ENCODE results near the gene CD300C.

Gene CD300C

DNA sequence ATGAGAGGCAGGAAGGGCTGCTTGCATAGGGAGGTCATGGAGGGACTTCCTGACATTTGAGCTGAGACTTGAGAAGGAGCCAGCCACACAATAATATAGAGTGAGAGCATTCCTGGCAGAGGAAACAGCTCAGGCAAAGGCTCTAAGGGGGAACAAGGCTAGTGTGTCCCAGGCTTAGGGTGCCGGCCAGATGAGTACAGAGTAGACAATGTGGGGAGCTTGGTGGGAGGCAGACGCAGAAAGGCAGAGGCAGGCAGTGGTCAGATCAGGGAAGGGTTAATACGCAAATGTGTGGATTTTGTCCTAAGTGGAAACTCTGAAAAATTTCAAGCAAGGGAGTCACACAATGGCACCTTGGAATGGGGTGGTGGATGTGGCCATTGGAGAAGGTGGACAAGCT lies 45.9 kb downstream of the CD300C start:
- H3K27ac ChIP-seq: no peak overlapping the region
- TF ChIP-seq, protein P1, sequence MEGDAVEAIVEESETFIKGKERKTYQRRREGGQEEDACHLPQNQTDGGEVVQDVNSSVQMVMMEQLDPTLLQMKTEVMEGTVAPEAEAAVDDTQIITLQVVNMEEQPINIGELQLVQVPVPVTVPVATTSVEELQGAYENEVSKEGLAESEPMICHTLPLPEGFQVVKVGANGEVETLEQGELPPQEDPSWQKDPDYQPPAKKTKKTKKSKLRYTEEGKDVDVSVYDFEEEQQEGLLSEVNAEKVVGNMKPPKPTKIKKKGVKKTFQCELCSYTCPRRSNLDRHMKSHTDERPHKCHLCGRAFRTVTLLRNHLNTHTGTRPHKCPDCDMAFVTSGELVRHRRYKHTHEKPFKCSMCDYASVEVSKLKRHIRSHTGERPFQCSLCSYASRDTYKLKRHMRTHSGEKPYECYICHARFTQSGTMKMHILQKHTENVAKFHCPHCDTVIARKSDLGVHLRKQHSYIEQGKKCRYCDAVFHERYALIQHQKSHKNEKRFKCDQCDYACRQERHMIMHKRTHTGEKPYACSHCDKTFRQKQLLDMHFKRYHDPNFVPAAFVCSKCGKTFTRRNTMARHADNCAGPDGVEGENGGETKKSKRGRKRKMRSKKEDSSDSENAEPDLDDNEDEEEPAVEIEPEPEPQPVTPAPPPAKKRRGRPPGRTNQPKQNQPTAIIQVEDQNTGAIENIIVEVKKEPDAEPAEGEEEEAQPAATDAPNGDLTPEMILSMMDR (conservative IDR thresholded peaks at IDR 0.05): no peak

DNA sequence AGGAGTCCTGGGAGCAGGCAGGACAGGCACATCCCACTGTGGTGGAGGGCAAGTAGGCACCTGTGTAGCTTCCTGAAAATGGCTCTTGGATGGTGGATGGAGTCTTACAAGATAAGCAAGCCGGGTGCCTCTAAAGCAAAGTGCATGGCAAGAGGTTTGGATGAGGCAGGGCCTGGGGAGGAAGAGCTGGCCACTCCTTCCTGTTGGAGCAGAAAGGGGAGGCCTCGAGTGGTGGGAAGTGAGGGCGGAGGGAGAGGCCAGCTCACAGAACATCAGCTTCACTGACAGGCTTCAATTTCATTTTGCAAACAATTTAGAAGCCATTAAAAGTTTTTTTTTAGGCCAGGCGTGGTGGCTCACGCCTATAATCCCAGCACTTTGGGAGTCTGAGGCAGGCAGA lies 48.4 kb downstream of the CD300C start:
- H3K27ac ChIP-seq: no peak overlapping the region
- TF ChIP-seq, protein P1 (conservative IDR thresholded peaks at IDR 0.05): no peak

DNA sequence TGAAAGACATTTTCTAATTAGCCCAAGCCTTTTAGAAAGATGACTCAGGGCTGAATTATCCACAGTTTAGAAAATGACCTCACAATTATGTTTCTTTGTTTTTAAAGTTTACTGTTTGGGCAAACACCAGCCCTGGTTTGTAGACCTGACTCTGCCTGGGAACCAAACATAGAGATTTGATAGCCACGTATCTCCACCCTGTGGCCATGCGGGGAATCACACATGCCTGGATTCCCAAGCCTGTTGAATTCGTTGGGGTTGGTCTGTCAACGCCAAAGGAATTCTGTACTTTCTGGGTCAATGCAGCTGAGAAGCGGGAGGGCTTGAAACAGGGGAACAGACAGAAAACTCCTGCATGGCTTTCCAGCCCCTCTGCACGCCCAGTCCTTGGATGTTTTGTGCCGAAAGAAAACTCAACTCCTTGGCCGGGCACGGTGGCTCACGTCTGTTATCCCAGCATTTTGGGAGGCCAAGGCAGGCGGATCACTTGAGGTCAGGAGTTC lies 52.5 kb downstream of the CD300C start:
- TF ChIP-seq, protein P1 (conservative IDR thresholded peaks at IDR 0.05): peak; percentile 88
- no peak overlapping the region for H3K27ac ChIP-seq

DNA sequence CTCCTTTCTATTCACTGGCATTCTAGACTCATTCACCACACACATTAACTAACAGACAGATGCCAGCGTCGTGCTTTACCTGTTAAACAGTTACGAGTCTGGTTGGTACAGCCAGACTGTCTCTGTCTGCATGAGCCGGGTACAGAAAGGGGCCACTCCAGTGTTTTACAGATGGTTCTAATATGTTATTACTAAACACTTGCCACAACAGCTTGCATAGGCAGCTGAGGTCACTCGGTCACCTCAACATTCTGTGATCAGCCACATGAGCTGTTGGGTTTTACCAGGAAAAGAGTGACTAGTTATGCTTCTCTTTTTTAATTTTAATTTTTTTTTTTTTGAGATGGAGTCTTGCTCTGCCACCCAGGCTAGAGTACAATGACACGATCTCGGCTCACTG lies 54.3 kb downstream of the CD300C start:
- TF ChIP-seq, protein P1 (conservative IDR thresholded peaks at IDR 0.05): no peak
- H3K27ac ChIP-seq: no peak overlapping the region

Data from VCaP (cell line).